IMR-90 (cell line): ENCODE data around the gene MYADM. TPM values are rescaled to one million over a fixed set of nuclear protein-coding genes. Genes with fewer than 3 reads are reported as not detected.

ENCODE experiments used
- ATAC-seq: fragments of 200-7000 bp; cut with Tn5 transposase; 2 replicates; pipeline ENCODE4 v1.9.1; 2020; ENCODE audit warnings: low read depth, mild to moderate bottlenecking, moderate library complexity
- BruUV-seq: library from RNA; stranded (reverse); fragments of 400-500 nt; replicated peaks from 2 replicates; lab custom pipeline; 2021; lab: Mats Ljungman, UMichigan
- CTCF ChIA-PET: fragments of 300-600 bp; formaldehyde crosslinking; extraction: SDS; loops from one replicate; lab custom pipeline; 2021; ENCODE audit warnings: antibody characterized with exemption; lab: Yijun Ruan, JAX
- POLR2A ChIA-PET: fragments of 300-600 bp; sonication (Branson Sonifier 250); formaldehyde crosslinking; loops from one replicate; lab custom pipeline; 2022; ENCODE audit warnings: antibody characterized with exemption; ENCODE audit not compliant: unreplicated experiment; lab: Charles Lee
- DNase-seq: peaks from one replicate; pipeline ENCODE4 v3.0.0; 2013
- H2AFZ ChIP-seq: replicated peaks from 2 replicates; pipeline ENCODE3; 2013; ENCODE audit warnings: low read length, mild to moderate bottlenecking; ENCODE audit not compliant: poor library complexity
- H2AK5ac ChIP-seq: 2 replicates; pipeline ENCODE4 v1.6.1; 2013; ENCODE audit warnings: low read depth, low read length, inconsistent platforms
- H2AK9ac ChIP-seq: replicated peaks from 2 replicates; pipeline ENCODE3; 2013; ENCODE audit warnings: mild to moderate bottlenecking, low read depth, low read length, moderate library complexity; ENCODE audit not compliant: poor library complexity
- H2BK120ac ChIP-seq: 2 replicates; pipeline ENCODE4 v1.6.1; 2013; ENCODE audit warnings: low read depth, low read length, inconsistent platforms
- H2BK15ac ChIP-seq: 3 replicates; pipeline ENCODE4 v1.6.1; 2013; ENCODE audit warnings: low read depth, low read length, inconsistent platforms
- H2BK20ac ChIP-seq: 2 replicates; pipeline ENCODE4 v1.6.1; 2013; ENCODE audit warnings: low read depth, mild to moderate bottlenecking, inconsistent platforms, low read length, moderate library complexity
- H2BK5ac ChIP-seq: 2 replicates; pipeline ENCODE4 v1.6.1; 2013; ENCODE audit warnings: mild to moderate bottlenecking, low read depth, low read length, inconsistent platforms; ENCODE audit not compliant: poor library complexity, severe bottlenecking
- H3K14ac ChIP-seq: replicated peaks from 2 replicates; pipeline ENCODE4 v1.6.1; 2013; ENCODE audit warnings: low read depth, low read length, inconsistent platforms
- H3K18ac ChIP-seq: 2 replicates; pipeline ENCODE4 v1.6.1; 2013; ENCODE audit warnings: low read depth, low read length, control low read depth
- H3K23ac ChIP-seq: 2 replicates; pipeline ENCODE4 v1.6.1; 2013; ENCODE audit warnings: low read depth, low read length, inconsistent platforms
- H3K27ac ChIP-seq: 2 replicates; pipeline ENCODE4 v1.5.1; 2013; ENCODE audit warnings: mild to moderate bottlenecking, control low read depth, low read length; ENCODE audit not compliant: insufficient read depth
- H3K27me3 ChIP-seq: 2 replicates; pipeline ENCODE4 v1.6.1; 2013; ENCODE audit warnings: low read length; ENCODE audit not compliant: control insufficient read depth, insufficient read depth
- H3K36me3 ChIP-seq: 2 replicates; pipeline ENCODE4 v1.6.1; 2013; ENCODE audit warnings: low read length, mixed read lengths; ENCODE audit not compliant: control insufficient read depth, insufficient read depth
- H3K4ac ChIP-seq: 2 replicates; pipeline ENCODE4 v1.6.1; 2013; ENCODE audit warnings: low read depth, low read length, inconsistent platforms
- H3K4me1 ChIP-seq: 2 replicates; pipeline ENCODE4 v1.6.1; 2013; ENCODE audit warnings: low read length, mixed read lengths; ENCODE audit not compliant: control insufficient read depth, insufficient read depth
- H3K4me2 ChIP-seq: 2 replicates; pipeline ENCODE4 v1.6.1; 2013; ENCODE audit warnings: low read depth, mild to moderate bottlenecking, control low read depth, low read length, moderate library complexity
- H3K4me3 ChIP-seq: 2 replicates; pipeline ENCODE4 v1.5.1; 2013; ENCODE audit warnings: low read depth, mild to moderate bottlenecking, control low read depth, low read length, moderate library complexity; ENCODE audit not compliant: insufficient read depth
- H3K56ac ChIP-seq: 2 replicates; pipeline ENCODE4 v1.6.1; 2013; ENCODE audit warnings: low read length, inconsistent platforms; ENCODE audit not compliant: insufficient read depth; ENCODE audit errors: extremely low read depth
- H3K79me1 ChIP-seq, 2 experiments: 2 replicates each; pipeline ENCODE4 v1.6.1; 2013; ENCODE audit warnings: low read length in 2 of 2, inconsistent platforms in 1 of 2, low read depth in 1 of 2
- H3K9ac ChIP-seq: 2 replicates; pipeline ENCODE4 v1.6.1; 2013; ENCODE audit warnings: low read depth, low read length, control low read depth
- H3K9me1 ChIP-seq: 2 replicates; pipeline ENCODE4 v1.6.1; 2013; ENCODE audit warnings: low read length, inconsistent platforms; ENCODE audit not compliant: insufficient read depth
- H3K9me3 ChIP-seq: 2 replicates; pipeline ENCODE4 v1.6.1; 2013; ENCODE audit warnings: low read length; ENCODE audit not compliant: control insufficient read depth, insufficient read depth
- H4K20me1 ChIP-seq: 2 replicates; pipeline ENCODE4 v1.6.1; 2013; ENCODE audit warnings: low read length, inconsistent platforms; ENCODE audit not compliant: insufficient read depth
- H4K5ac ChIP-seq: 2 replicates; pipeline ENCODE4 v1.6.1; 2013; ENCODE audit warnings: mild to moderate bottlenecking, low read depth, low read length, control low read depth
- H4K8ac ChIP-seq, 2 experiments: 2 replicates each; pipeline ENCODE4 v1.6.1; 2013; ENCODE audit warnings: low read depth in 2 of 2, low read length in 2 of 2, control low read depth in 1 of 2, inconsistent platforms in 1 of 2
- H4K91ac ChIP-seq: 2 replicates; pipeline ENCODE4 v1.6.1; 2013; ENCODE audit warnings: low read depth, low read length, inconsistent platforms; ENCODE audit not compliant: insufficient read depth
- BHLHE40 ChIP-seq: fragments of 150-350 bp; IDR thresholded peaks from 2 replicates; pipeline ENCODE4 v1.6.1; 2016; ENCODE audit warnings: mild to moderate bottlenecking, low read depth, low read length
- CEBPB ChIP-seq: IDR thresholded peaks from 2 replicates; pipeline ENCODE4 v1.6.1; 2012; ENCODE audit warnings: low read depth, low read length, improper control_type of control experiment
- CHD1 ChIP-seq: IDR thresholded peaks from 2 replicates; pipeline ENCODE4 v1.6.1; 2012; ENCODE audit warnings: low read depth, low read length, improper control_type of control experiment
- FOS ChIP-seq: fragments of 150-350 bp; IDR thresholded peaks from 2 replicates; pipeline ENCODE4 v1.6.1; 2016; ENCODE audit warnings: low read depth, low read length
- MAFK ChIP-seq: IDR thresholded peaks from 2 replicates; pipeline ENCODE4 v1.6.1; 2012; ENCODE audit warnings: low read depth, low read length, improper control_type of control experiment
- MAZ ChIP-seq: IDR thresholded peaks from 2 replicates; pipeline ENCODE4 v1.6.1; 2012; ENCODE audit warnings: low read depth, mild to moderate bottlenecking, low read length, improper control_type of control experiment, moderate library complexity, borderline replicate concordance
- MXI1 ChIP-seq: IDR thresholded peaks from 2 replicates; pipeline ENCODE4 v1.6.1; 2012; ENCODE audit warnings: low read depth, mild to moderate bottlenecking, low read length, moderate library complexity, borderline replicate concordance
- NFE2L2 ChIP-seq: fragments of 150-350 bp; IDR thresholded peaks from 2 replicates; pipeline ENCODE4 v1.6.1; 2016; ENCODE audit warnings: low read depth, mild to moderate bottlenecking, low read length
- POLR2A ChIP-seq: IDR thresholded peaks from 2 replicates; pipeline ENCODE4 v1.6.1; 2012; ENCODE audit warnings: mild to moderate bottlenecking, low read depth, low read length
- RAD21 ChIP-seq: IDR thresholded peaks from 2 replicates; pipeline ENCODE4 v1.6.1; 2012; ENCODE audit warnings: low read length, improper control_type of control experiment
- RCOR1 ChIP-seq: IDR thresholded peaks from 2 replicates; pipeline ENCODE4 v1.6.1; 2012; ENCODE audit warnings: mild to moderate bottlenecking, low read length, improper control_type of control experiment; ENCODE audit not compliant: insufficient replicate concordance
- RFX5 ChIP-seq: IDR thresholded peaks from 2 replicates; pipeline ENCODE4 v1.8.0; 2012; ENCODE audit warnings: low read depth, mild to moderate bottlenecking, low read length, moderate library complexity
- SMC3 ChIP-seq: fragments of 150-350 bp; IDR thresholded peaks from 2 replicates; pipeline ENCODE4 v1.6.1; 2016; ENCODE audit warnings: low read depth, mild to moderate bottlenecking, antibody characterized with exemption, low read length, moderate library complexity
- WGBS, 2 experiments: methylation state at CpG; one replicate each; pipeline versions ENCODE4 v1.1.5 to v1.1.7; 2013; ENCODE audit warnings: missing lambda C conversion rate in 2 of 2; ENCODE audit not compliant: insufficient read length in 1 of 2; ENCODE audit errors: extremely low coverage in 2 of 2; 5-methylcytosine and 5-hydroxymethylcytosine counted together
- dilution Hi-C: fragments of 300-500 bp; cut with HindIII; formaldehyde crosslinking; loops from one replicate; pipeline ENCODE4 v1.14.3; 2018; ENCODE audit warnings: low sequenced_read_pairs; ENCODE audit not compliant: unreplicated experiment
- in situ Hi-C: fragments of 300-500 bp; cut with MboI; formaldehyde crosslinking; loops from 3 replicates; pipeline ENCODE4 v1.14.3; 2019; ENCODE audit warnings: low sequenced_read_pairs, inconsistent platforms, mixed read lengths
- intact Hi-C: fragments of 100-400 bp; cut with micrococcal nuclease; formaldehyde crosslinking; loops from 2 replicates; pipeline ENCODE4 v1.10.0; 2022
- polyA plus RNA-seq, 3 experiments: library from polyadenylated mRNA; depleted of rRNA; stranded (reverse); fragments of >200 nt; gene quantifications; 2 replicates each; pipeline ENCODE4 v1.2.3, GENCODE V29; 2012; ENCODE audit warnings: low replicate concordance in 1 of 3
- total RNA-seq: library from RNA; depleted of rRNA; stranded (reverse); fragments of >200 nt; gene quantifications from 2 replicates; pipeline ENCODE4 v1.2.3, GENCODE V29; 2012
- TF ChIP-seq, protein P1 (sequence below): fragments of 150-350 bp; IDR thresholded peaks from 2 replicates; pipeline ENCODE4 v1.6.1; 2016; ENCODE audit warnings: low read depth, mild to moderate bottlenecking, low read length, moderate library complexity, borderline replicate concordance
- TF ChIP-seq, protein P2 (sequence below): conservative IDR thresholded peaks from 2 replicates; pipeline ENCODE4 v1.5.1; 2012; ENCODE audit warnings: mild to moderate bottlenecking, low read depth, low read length, improper control_type of control experiment
- TF ChIP-seq, protein P3 (sequence below): fragments of 150-350 bp; IDR thresholded peaks from 2 replicates; pipeline ENCODE4 v1.6.1; 2017; ENCODE audit warnings: mild to moderate bottlenecking, antibody characterized with exemption, low read length, low read depth

Gene MYADM
- total and polyA plus RNA-seq, 2 of the 4 experiments (the other 2 are of a cell fraction) = 4.8 to 96.1 TPM

DNA sequence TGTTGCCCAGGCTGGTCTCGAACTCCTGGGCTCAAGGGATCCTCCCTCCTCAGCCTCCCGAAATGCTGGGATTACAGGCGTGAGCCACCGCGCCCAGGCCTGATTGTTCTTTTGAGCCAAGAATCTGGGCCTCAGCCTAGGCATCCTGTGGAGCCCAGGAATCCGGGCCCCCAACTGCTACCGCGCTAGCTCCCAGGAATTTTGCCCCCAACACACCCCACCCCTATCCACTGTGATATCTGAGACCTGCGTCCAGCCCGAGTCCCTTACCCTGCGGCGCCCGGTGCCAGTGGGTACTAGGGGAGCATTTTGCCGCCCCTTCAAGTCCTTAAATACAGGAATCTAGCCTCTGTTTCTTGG is 838 bp upstream of the MYADM start:
- Histone ChIP-seq H3K4me3 (peak overlapping the region; percentile 60), H2BK20ac (0 out of 2 replicates have a peak overlapping the region, but pooled peaks have one; percentile 28), H2BK120ac (peak overlapping the region; percentile 49; the same call in 1 of the 2 replicates), H3K27me3 (no peaks in the 10 kb centered on the region), H3K14ac (peak overlapping the region; percentile 65; the same call in 1 of the 2 replicates), H3K79me1 (peaks cover 0 to 34% of the 10 kb centered on the region in 2 experiments; a peak in 2 of 4 replicates), H4K20me1 (peaks cover 15% of the 10 kb centered on the region), H4K91ac (no peak overlapping the region; the same call in none of the 2 replicates), H3K23ac (peak overlapping the region; percentile 48), H3K27ac (peak overlapping the region; percentile 72), H3K4me1 (peaks cover 7% of the 10 kb centered on the region), H2BK15ac (peak overlapping the region; percentile 52; the same call in 1 of the 3 replicates), H3K4me2 (peak overlapping the region; percentile 80), H4K8ac (peak overlapping the region; percentile 75 to 81), H4K5ac (peak overlapping the region; percentile 21), H3K18ac (no peak overlapping the region; the same call in 1 of the 2 replicates), H2BK5ac (peak overlapping the region; percentile 58), H2AK9ac (peak overlapping the region; percentile 95), H2AFZ (peak overlapping the region; percentile 91), H3K36me3 (peaks cover 10% of the 10 kb centered on the region), H3K9ac (peak overlapping the region; percentile 68), H3K9me1 (peaks cover 6% of the 10 kb centered on the region; the same call in 1 of the 2 replicates), H3K9me3 (no peaks in the 10 kb centered on the region), H3K56ac (0 out of 2 replicates have a peak overlapping the region, but pooled peaks have one; percentile 35), H2AK5ac (peak overlapping the region; percentile 82), H3K4ac (peak overlapping the region; percentile 66)
- 54% methylated on average over 3 of the region's 14 CpGs; no CpG with 5 or more reads in 1 of the 2 experiments for WGBS, 2 experiments
- ChIA-PET CTCF (no interaction called here), POLR2A (no interaction called here)
- DNase-seq (no peak), ATAC-seq (no peak)
- no TSS peak for BruUV-seq
- TF ChIP-seq, protein P1, sequence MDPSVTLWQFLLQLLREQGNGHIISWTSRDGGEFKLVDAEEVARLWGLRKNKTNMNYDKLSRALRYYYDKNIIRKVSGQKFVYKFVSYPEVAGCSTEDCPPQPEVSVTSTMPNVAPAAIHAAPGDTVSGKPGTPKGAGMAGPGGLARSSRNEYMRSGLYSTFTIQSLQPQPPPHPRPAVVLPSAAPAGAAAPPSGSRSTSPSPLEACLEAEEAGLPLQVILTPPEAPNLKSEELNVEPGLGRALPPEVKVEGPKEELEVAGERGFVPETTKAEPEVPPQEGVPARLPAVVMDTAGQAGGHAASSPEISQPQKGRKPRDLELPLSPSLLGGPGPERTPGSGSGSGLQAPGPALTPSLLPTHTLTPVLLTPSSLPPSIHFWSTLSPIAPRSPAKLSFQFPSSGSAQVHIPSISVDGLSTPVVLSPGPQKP = no peak
- TF ChIP-seq RAD21 (no peak), SMC3 (no peak), RCOR1 (no peak), MAZ (no peak), BHLHE40 (no peak), RFX5 (no peak), FOS (no peak), MAFK (no peak), CEBPB (no peak), MXI1 (no peak), NFE2L2 (no peak), POLR2A (no peak), CHD1 (no peak)
- TF ChIP-seq, protein P2, sequence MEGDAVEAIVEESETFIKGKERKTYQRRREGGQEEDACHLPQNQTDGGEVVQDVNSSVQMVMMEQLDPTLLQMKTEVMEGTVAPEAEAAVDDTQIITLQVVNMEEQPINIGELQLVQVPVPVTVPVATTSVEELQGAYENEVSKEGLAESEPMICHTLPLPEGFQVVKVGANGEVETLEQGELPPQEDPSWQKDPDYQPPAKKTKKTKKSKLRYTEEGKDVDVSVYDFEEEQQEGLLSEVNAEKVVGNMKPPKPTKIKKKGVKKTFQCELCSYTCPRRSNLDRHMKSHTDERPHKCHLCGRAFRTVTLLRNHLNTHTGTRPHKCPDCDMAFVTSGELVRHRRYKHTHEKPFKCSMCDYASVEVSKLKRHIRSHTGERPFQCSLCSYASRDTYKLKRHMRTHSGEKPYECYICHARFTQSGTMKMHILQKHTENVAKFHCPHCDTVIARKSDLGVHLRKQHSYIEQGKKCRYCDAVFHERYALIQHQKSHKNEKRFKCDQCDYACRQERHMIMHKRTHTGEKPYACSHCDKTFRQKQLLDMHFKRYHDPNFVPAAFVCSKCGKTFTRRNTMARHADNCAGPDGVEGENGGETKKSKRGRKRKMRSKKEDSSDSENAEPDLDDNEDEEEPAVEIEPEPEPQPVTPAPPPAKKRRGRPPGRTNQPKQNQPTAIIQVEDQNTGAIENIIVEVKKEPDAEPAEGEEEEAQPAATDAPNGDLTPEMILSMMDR = no peak
- TF ChIP-seq, protein P3, sequence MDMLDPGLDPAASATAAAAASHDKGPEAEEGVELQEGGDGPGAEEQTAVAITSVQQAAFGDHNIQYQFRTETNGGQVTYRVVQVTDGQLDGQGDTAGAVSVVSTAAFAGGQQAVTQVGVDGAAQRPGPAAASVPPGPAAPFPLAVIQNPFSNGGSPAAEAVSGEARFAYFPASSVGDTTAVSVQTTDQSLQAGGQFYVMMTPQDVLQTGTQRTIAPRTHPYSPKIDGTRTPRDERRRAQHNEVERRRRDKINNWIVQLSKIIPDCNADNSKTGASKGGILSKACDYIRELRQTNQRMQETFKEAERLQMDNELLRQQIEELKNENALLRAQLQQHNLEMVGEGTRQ = no peak
- in situ Hi-C loops (no loop called here), intact Hi-C loops (loop anchor here (1.0 to 10.0 kb wide), 2 partner anchors 25 to 238 kb away; partner anchors contain the start of genes NDUFA3 and OSCAR), dilution Hi-C loops (no loop called here)
